Transverse colon (tissue), 3 donors: ENCODE data around the gene VPREB3.

Experiments
- CTCF ChIP-seq, 5 experiments: fragments of 200-600 bp in 3 of 5; fragments of 450-650 bp in 2 of 5; sonication (generic) in 3 of 5; IDR thresholded peaks; 1 replicate in 2 of 5; 2 replicates in 3 of 5; pipeline ENCODE4 v1.5.1; 2016 to 2017; ENCODE audit warnings: antibody characterized with exemption in 5 of 5, inconsistent platforms in 3 of 5, mild to moderate bottlenecking in 2 of 5, moderate library complexity in 1 of 5
- POLR2A ChIP-seq: fragments of 450-650 bp; IDR thresholded peaks from one replicate; pipeline ENCODE4 v1.6.1; 2016; ENCODE audit warnings: antibody characterized with exemption, mild to moderate bottlenecking, moderate library complexity

DNA sequence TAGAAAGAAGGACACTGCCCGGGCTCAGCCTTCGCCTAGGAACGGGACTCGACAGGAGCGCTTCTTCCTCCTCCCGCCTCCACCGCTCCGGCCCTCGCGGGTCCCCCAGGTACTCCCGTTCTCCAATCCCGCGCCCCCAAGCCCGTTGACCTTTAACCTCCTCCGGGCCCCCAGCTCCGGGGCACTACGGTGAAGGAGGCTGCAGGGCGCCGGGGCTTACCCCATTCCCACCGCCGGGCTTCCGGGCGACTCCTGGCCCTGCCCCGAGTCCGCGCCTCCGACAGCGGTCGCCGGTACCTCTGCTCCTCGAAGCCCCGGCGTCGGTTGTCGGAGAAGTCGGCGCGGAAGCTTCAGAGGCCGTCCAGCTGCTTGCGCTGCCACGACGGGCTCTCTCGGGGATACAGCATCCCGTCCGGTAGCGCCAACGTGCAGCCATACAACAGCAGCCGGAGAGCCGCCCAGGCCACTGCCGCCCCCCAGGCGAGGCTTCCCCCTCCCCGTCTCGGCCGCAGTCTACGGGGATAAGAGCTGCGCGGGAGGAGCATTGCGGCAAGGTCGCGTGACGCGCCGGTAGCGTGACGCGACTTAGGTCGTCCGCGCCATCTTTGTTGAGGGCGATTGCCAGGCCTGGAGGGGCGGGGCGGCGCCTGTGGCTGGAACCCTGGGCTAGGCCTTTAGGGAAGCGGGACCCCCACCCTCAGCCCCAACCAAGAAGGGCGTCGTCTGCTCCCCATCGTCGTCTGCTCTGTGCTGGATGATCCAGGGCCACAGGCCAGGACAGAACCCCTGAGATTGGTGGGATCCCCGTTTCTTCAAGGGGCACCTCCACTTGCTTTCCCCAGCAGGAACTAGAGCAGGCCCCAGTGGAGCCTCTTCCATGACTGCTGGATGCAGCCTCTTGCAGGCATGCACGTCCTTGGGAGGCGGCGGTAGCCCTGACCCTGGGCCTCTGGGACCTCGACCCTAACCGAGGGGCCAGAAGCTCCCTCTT is 37.1 kb downstream of the VPREB3 start:
- peak; percentile 84 for TF ChIP-seq POLR2A
- no peak for TF ChIP-seq CTCF (IDR thresholded peaks at IDR 0.05)
